ENCODE results near the gene TRMT44.

- TF ChIP-seq, protein P1, sequence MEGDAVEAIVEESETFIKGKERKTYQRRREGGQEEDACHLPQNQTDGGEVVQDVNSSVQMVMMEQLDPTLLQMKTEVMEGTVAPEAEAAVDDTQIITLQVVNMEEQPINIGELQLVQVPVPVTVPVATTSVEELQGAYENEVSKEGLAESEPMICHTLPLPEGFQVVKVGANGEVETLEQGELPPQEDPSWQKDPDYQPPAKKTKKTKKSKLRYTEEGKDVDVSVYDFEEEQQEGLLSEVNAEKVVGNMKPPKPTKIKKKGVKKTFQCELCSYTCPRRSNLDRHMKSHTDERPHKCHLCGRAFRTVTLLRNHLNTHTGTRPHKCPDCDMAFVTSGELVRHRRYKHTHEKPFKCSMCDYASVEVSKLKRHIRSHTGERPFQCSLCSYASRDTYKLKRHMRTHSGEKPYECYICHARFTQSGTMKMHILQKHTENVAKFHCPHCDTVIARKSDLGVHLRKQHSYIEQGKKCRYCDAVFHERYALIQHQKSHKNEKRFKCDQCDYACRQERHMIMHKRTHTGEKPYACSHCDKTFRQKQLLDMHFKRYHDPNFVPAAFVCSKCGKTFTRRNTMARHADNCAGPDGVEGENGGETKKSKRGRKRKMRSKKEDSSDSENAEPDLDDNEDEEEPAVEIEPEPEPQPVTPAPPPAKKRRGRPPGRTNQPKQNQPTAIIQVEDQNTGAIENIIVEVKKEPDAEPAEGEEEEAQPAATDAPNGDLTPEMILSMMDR (IDR thresholded peaks at IDR 0.05; ENCODE audit: borderline replicate concordance, extremely low read depth, low read length, poor library complexity, severe bottlenecking) = no peak
- TF ChIP-seq EZH2 (IDR thresholded peaks at IDR 0.05; ENCODE audit: borderline replicate concordance, low read depth, low read length, severe bottlenecking) = no peak
These were observed 82.6 kb downstream of the TRMT44 start for GRCh38 chr4:8523175-8523574.
